ENCODE measurements around the gene GRID1.

DNA sequence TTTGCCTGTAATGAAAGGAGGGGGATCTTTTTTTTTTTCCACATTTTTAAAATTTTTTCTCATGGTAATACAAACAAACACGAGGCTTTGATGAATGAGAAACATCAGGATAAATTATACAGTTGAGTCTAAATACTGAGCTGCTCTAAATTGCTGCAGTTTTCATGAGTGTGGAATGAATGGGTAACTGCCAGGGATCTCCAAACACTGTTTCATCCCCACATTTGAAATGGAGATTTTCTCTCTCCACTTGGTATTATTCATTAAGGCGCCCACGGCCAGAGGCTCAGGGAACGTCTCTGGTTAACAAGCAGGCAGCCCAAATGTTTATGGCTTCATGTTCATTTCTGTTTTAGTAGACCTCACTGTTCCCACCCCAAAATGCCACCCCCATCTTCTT, 717.1 kb downstream of the GRID1 start:
- TF ChIP-seq, protein P1, sequence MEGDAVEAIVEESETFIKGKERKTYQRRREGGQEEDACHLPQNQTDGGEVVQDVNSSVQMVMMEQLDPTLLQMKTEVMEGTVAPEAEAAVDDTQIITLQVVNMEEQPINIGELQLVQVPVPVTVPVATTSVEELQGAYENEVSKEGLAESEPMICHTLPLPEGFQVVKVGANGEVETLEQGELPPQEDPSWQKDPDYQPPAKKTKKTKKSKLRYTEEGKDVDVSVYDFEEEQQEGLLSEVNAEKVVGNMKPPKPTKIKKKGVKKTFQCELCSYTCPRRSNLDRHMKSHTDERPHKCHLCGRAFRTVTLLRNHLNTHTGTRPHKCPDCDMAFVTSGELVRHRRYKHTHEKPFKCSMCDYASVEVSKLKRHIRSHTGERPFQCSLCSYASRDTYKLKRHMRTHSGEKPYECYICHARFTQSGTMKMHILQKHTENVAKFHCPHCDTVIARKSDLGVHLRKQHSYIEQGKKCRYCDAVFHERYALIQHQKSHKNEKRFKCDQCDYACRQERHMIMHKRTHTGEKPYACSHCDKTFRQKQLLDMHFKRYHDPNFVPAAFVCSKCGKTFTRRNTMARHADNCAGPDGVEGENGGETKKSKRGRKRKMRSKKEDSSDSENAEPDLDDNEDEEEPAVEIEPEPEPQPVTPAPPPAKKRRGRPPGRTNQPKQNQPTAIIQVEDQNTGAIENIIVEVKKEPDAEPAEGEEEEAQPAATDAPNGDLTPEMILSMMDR (conservative IDR thresholded peaks at IDR 0.05) = no peak
- no peak for TF ChIP-seq EZH2 (IDR thresholded peaks at IDR 0.05; ENCODE audit: low read depth)
